Adipocyte (in vitro differentiated cells): Measurements from ENCODE around the gene FAM227B.
"Not testable (repeated sequence)": the region's sequence is repeated elsewhere in the genome, so short reads cannot be mapped to it uniquely, and the experiment has no call there.

ENCODE experiments used
- DNase-seq: peaks from one replicate; pipeline ENCODE4 v3.0.0-alpha.2; 2015; ENCODE audit warnings: low read depth
- H3K27me3 ChIP-seq: replicated peaks from 2 replicates; pipeline ENCODE4 v1.7.0; 2013; ENCODE audit warnings: mild to moderate bottlenecking, low read length, moderate library complexity; ENCODE audit not compliant: control insufficient read depth, insufficient read depth
- H3K36me3 ChIP-seq: 2 replicates; pipeline ENCODE4 v1.7.0; 2013; ENCODE audit warnings: low read length, mild to moderate bottlenecking, moderate library complexity; ENCODE audit not compliant: control insufficient read depth, insufficient read depth, severe bottlenecking
- H3K4me1 ChIP-seq: 2 replicates; pipeline ENCODE4 v1.7.0; 2013; ENCODE audit warnings: mild to moderate bottlenecking, low read length, moderate library complexity; ENCODE audit not compliant: control insufficient read depth, insufficient read depth
- H3K4me3 ChIP-seq: 2 replicates; pipeline ENCODE4 v1.7.0; 2013; ENCODE audit warnings: mild to moderate bottlenecking, low read length, moderate library complexity
- H3K9ac ChIP-seq: 2 replicates; pipeline ENCODE4 v1.7.0; 2013; ENCODE audit warnings: mild to moderate bottlenecking, low read length, moderate library complexity
- H3K9me3 ChIP-seq: 2 replicates; pipeline ENCODE4 v1.7.0; 2013; ENCODE audit warnings: mild to moderate bottlenecking, low read length, moderate library complexity; ENCODE audit not compliant: control insufficient read depth

The FAM227B gene

GRCh38 chr15:49644364-49644794 lies 23.8 kb upstream of the FAM227B start:
- H3K9ac ChIP-seq = no peak overlapping the region
- no peaks in the 10 kb centered on the region for H3K9me3 ChIP-seq
- no peak overlapping the region for H3K4me3 ChIP-seq
- peak; percentile 47 for DNase-seq
- peaks cover 49% of the 10 kb centered on the region for H3K36me3 ChIP-seq
- H3K4me1 ChIP-seq = peaks cover 22% of the 10 kb centered on the region
- H3K27me3 ChIP-seq = no peaks in the 10 kb centered on the region

- DNase-seq = no peak
- no peak overlapping the region for H3K4me3 ChIP-seq
- H3K9me3 ChIP-seq = no peaks in the 10 kb centered on the region
- H3K36me3 ChIP-seq = peaks cover 75% of the 10 kb centered on the region
- H3K4me1 ChIP-seq = no peaks in the 10 kb centered on the region
- H3K9ac ChIP-seq = no peak overlapping the region
- H3K27me3 ChIP-seq = no peaks in the 10 kb centered on the region
Observed at GRCh38 chr15:49637857-49638256, 17.2 kb upstream of the FAM227B start.

- Histone ChIP-seq H3K4me1 (peaks cover 25% of the 10 kb centered on the region), H3K36me3 (peaks cover 79% of the 10 kb centered on the region), H3K4me3 (no peak overlapping the region), H3K9ac (no peak overlapping the region), H3K9me3 (peaks cover 12% of the 10 kb centered on the region), H3K27me3 (no peaks in the 10 kb centered on the region)
- no peak for DNase-seq
Observed at GRCh38 chr15:49628379-49628778, 7.8 kb upstream of the FAM227B start.

GRCh38 chr15:49627407-49627877 lies 6.8 kb upstream of the FAM227B start:
- peak; percentile 58 for DNase-seq
- Histone ChIP-seq H3K27me3 (no peaks in the 10 kb centered on the region), H3K4me1 (peaks cover 34% of the 10 kb centered on the region), H3K4me3 (no peak overlapping the region), H3K36me3 (peaks cover 73% of the 10 kb centered on the region), H3K9me3 (peaks cover 12% of the 10 kb centered on the region), H3K9ac (no peak overlapping the region)

GRCh38 chr15:49625460-49626036 lies 4.9 kb upstream of the FAM227B start:
- H3K4me1 ChIP-seq = peaks cover 42% of the 10 kb centered on the region
- H3K4me3 ChIP-seq = peak overlapping the region; percentile 91
- no peak overlapping the region for H3K9ac ChIP-seq
- H3K36me3 ChIP-seq = peaks cover 56% of the 10 kb centered on the region
- no peaks in the 10 kb centered on the region for H3K27me3 ChIP-seq
- DNase-seq = no peak
- H3K9me3 ChIP-seq = peaks cover 12% of the 10 kb centered on the region

GRCh38 chr15:49624056-49624455 lies 3.4 kb upstream of the FAM227B start:
- Histone ChIP-seq H3K9me3 (peaks cover 12% of the 10 kb centered on the region), H3K36me3 (peaks cover 42% of the 10 kb centered on the region), H3K27me3 (no peaks in the 10 kb centered on the region), H3K4me3 (peak overlapping the region; percentile 91), H3K4me1 (peaks cover 56% of the 10 kb centered on the region), H3K9ac (peak overlapping the region; percentile 99)
- DNase-seq = peak; percentile 86

GRCh38 chr15:49622561-49622960 lies 1.9 kb upstream of the FAM227B start:
- H3K4me1 ChIP-seq = peaks cover 56% of the 10 kb centered on the region
- no peaks in the 10 kb centered on the region for H3K27me3 ChIP-seq
- peak overlapping the region; percentile 99 for H3K9ac ChIP-seq
- peaks cover 29% of the 10 kb centered on the region for H3K36me3 ChIP-seq
- H3K9me3 ChIP-seq = peaks cover 12% of the 10 kb centered on the region
- DNase-seq = peak; percentile 52
- peak overlapping the region; percentile 91 for H3K4me3 ChIP-seq

- peak overlapping the region; percentile 91 for H3K4me3 ChIP-seq
- peak; percentile 36 for DNase-seq
- H3K27me3 ChIP-seq = no peaks in the 10 kb centered on the region
- peaks cover 49% of the 10 kb centered on the region for H3K4me1 ChIP-seq
- H3K9ac ChIP-seq = peak overlapping the region; percentile 99
- peaks cover 23% of the 10 kb centered on the region for H3K36me3 ChIP-seq
- peaks cover 12% of the 10 kb centered on the region for H3K9me3 ChIP-seq
Observed at GRCh38 chr15:49621887-49622286, 1.3 kb upstream of the FAM227B start.

- no peaks in the 10 kb centered on the region for H3K27me3 ChIP-seq
- peaks cover 18% of the 10 kb centered on the region for H3K36me3 ChIP-seq
- peaks cover 14% of the 10 kb centered on the region for H3K9me3 ChIP-seq
- peaks cover 45% of the 10 kb centered on the region for H3K4me1 ChIP-seq
- DNase-seq = no peak
- H3K9ac ChIP-seq = peak overlapping the region; percentile 99
- peak overlapping the region; percentile 91 for H3K4me3 ChIP-seq
Observed at GRCh38 chr15:49621401-49621811, 788 bp upstream of the FAM227B start.

- Histone ChIP-seq H3K36me3 (peaks cover 6% of the 10 kb centered on the region), H3K4me1 (peaks cover 45% of the 10 kb centered on the region), H3K9ac (peak overlapping the region; percentile 99), H3K9me3 (peaks cover 10% of the 10 kb centered on the region), H3K27me3 (no peaks in the 10 kb centered on the region), H3K4me3 (peak overlapping the region; percentile 86)
- DNase-seq = peak; percentile 69
Observed at GRCh38 chr15:49620199-49620598, 419 bp downstream of the FAM227B start.

GRCh38 chr15:49619226-49619625 lies 1.4 kb downstream of the FAM227B start:
- H3K36me3 ChIP-seq = no peaks in the 10 kb centered on the region
- H3K4me1 ChIP-seq = peaks cover 41% of the 10 kb centered on the region
- H3K27me3 ChIP-seq = no peaks in the 10 kb centered on the region
- H3K9ac ChIP-seq = peak overlapping the region; percentile 99
- peak overlapping the region; percentile 8 for H3K4me3 ChIP-seq
- no peak for DNase-seq
- H3K9me3 ChIP-seq = peaks cover 16% of the 10 kb centered on the region

GRCh38 chr15:49612240-49612639 lies 8.4 kb downstream of the FAM227B start:
- not testable (repeated sequence) for H3K27me3 ChIP-seq, H3K36me3 ChIP-seq, DNase-seq, H3K4me3 ChIP-seq, H3K9ac ChIP-seq
- peaks cover 14% of the 10 kb centered on the region for H3K4me1 ChIP-seq
- H3K9me3 ChIP-seq = peaks cover 21% of the 10 kb centered on the region
